ENCODE measurements around the gene MT1H. TPM values are rescaled to one million over a fixed set of nuclear protein-coding genes. Genes with fewer than 3 reads are reported as not detected.
"Not testable (repeated sequence)": the region's sequence is repeated elsewhere in the genome, so short reads cannot be mapped to it uniquely, and the experiment has no call there.

Gene MT1H
- total RNA-seq, 1 experiment from 2014 or later: not detected

DNA sequence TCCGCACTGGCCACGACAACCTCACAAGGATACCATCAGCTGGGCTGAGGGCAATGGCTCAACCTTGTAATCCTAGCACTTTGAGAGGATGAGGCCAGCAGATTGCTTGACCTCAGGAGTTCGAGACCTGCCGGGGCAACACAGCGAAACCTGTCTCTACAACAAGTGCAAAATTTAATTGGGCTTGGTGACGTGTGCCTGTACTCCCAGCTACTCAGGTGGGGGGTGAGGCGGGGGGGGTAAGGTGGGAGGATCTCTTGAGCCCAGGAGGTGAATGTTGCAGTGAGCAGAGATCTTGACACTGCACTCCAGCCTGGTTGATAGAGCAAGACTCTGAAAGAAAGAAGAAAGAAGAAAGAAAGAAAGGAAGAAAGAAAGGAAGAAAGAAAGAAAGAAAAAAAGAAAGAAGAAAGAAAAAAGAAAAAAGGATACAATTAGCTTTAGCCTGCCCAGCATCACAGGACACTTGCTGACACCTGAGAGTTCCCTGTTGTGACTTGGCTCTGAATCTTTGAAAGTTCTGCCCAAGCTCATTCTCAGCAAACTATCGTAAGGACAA is 49.2 kb upstream of the MT1H start:
- no peak overlapping the region for H3K27ac ChIP-seq (ENCODE audit: low read depth, low read length)
- no peaks in the 10 kb centered on the region for H3K9me2 ChIP-seq (ENCODE audit: insufficient read depth)
- BruUV-seq (replicated peaks): no TSS peak
- H3K9me3 ChIP-seq (ENCODE audit: control insufficient read depth in 1 of 2, insufficient read depth in 1 of 2, low read depth in 1 of 2, low read length in 2 of 2): no peaks in the 10 kb centered on the region
- TF ChIP-seq YY1 (IDR thresholded peaks at IDR 0.05; ENCODE audit: extremely low read depth, insufficient replicate concordance, low read depth, low read length) (no peak), EGR1 (IDR thresholded peaks at IDR 0.05; ENCODE audit: low read depth) (no peak), FOSL1 (IDR thresholded peaks at IDR 0.05; ENCODE audit: low read depth) (no peak), CEBPB (IDR thresholded peaks at IDR 0.05; ENCODE audit: low read depth) (no peak), JUND (IDR thresholded peaks at IDR 0.05) (no peak), SRF (IDR thresholded peaks at IDR 0.05; ENCODE audit: low read depth) (no peak), RAD21 (IDR thresholded peaks at IDR 0.05; ENCODE audit: low read depth) (no peak), ELF1 (IDR thresholded peaks at IDR 0.05; ENCODE audit: borderline replicate concordance, low read depth) (no peak), CBX3 (IDR thresholded peaks at IDR 0.05; ENCODE audit: low read depth) (no peak), REST (IDR thresholded peaks at IDR 0.05; ENCODE audit: low read depth) (no peak), TCF7L2 (IDR thresholded peaks at IDR 0.05; ENCODE audit: borderline replicate concordance, extremely low read depth, insufficient read depth, insufficient read length) (no peak)
- TF ChIP-seq, protein P1, sequence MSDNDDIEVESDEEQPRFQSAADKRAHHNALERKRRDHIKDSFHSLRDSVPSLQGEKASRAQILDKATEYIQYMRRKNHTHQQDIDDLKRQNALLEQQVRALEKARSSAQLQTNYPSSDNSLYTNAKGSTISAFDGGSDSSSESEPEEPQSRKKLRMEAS (IDR thresholded peaks at IDR 0.05): no peak
- TF ChIP-seq, protein P2, sequence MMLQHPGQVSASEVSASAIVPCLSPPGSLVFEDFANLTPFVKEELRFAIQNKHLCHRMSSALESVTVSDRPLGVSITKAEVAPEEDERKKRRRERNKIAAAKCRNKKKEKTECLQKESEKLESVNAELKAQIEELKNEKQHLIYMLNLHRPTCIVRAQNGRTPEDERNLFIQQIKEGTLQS (IDR thresholded peaks at IDR 0.05): no peak
- H3K27me3 ChIP-seq (ENCODE audit: insufficient read depth, low read length): no peaks in the 10 kb centered on the region
- H3K9ac ChIP-seq (ENCODE audit: low read length): no peak overlapping the region
- H3K36me3 ChIP-seq (ENCODE audit: control insufficient read depth in 1 of 2, insufficient read depth in 2 of 2, low read length in 2 of 2): no peaks in the 10 kb centered on the region
- H3K4me3 ChIP-seq (replicated peaks in 1 of 2; ENCODE audit: low read depth in 1 of 2, low read length in 2 of 2): no peak overlapping the region
- ATAC-seq: no peak
- intact Hi-C loops (cut with micrococcal nuclease): no loop called here
- no peak overlapping the region for H3K4me2 ChIP-seq (ENCODE audit: low read length)
- peaks cover 4 to 14% of the 10 kb centered on the region in 2 experiments; a peak in 3 of 4 replicates for H3K4me1 ChIP-seq (ENCODE audit: control insufficient read depth in 1 of 2, insufficient read depth in 2 of 2, low read length in 2 of 2)
- no peaks in the 10 kb centered on the region for H4K20me1 ChIP-seq (ENCODE audit: insufficient read depth)
- ChIA-PET POLR2A (interaction anchor here (9.4 kb wide), 1 partner anchor 10 kb away, joined by 344 read pairs; the partner anchor contains the start of gene MT2A), RAD21 (ENCODE audit: low non-redundant PET in 1 of 2, low total read pairs in 2 of 2, uncharacterized antibody in 2 of 2, unreplicated experiment in 2 of 2) (no interaction called here), CTCF (interaction anchor here (0.6 kb wide), 1 partner anchor 27 kb away, joined by 4 read pairs; no protein-coding TSS in a partner anchor)
- no peak overlapping the region for H2AFZ ChIP-seq (ENCODE audit: low read depth, low read length, poor library complexity, severe bottlenecking)
- H3K79me2 ChIP-seq (ENCODE audit: insufficient read depth, low read length): no peaks in the 10 kb centered on the region
- no peak for DNase-seq (ENCODE audit: low read depth, low spot score)

DNA sequence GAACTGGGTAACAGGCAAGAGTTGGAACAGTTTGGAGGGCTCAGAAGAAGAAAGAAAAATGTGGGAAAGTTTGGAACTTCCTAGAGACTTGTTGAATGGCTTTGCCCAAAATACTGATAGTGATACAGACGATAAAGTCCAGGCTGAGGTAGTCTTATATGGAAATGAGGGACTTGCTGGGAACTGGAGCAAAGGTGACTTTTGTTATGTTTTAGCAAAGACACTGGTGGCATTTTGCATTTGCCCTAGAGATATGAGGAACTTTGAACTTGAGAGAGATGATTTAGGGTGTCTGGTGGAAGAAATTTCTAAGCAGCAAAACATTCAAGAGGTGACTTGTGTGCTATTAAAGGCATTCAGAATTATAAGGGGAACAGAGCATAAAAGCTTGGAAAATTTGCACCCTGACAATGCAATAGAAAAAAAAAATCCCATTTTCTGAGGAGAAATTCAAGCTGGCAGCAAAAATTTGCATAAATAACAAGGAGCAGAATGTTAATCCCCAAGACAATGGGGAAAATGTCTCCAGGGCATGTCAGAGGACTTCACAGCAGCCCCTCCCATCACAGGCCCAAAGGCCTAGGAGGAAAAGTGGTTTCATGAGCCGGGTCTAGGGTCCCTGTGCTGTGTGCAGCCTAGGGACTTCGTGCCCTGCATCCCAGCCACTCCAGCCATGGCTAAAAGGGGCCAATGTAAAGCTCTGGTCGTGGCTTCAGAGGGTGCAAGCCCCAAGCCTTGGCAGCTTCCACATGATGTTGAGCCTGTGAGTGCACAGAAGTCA is 47.8 kb upstream of the MT1H start:
- RAD21 ChIA-PET (ENCODE audit: low non-redundant PET in 1 of 2, low total read pairs in 2 of 2, uncharacterized antibody in 2 of 2, unreplicated experiment in 2 of 2); H3K9ac ChIP-seq (ENCODE audit: low read length); H3K9me2 ChIP-seq (ENCODE audit: insufficient read depth); BruUV-seq (replicated peaks); H3K27me3 ChIP-seq (ENCODE audit: insufficient read depth, low read length); intact Hi-C loops (cut with micrococcal nuclease); H3K4me2 ChIP-seq (ENCODE audit: low read length); H3K36me3 ChIP-seq (ENCODE audit: control insufficient read depth in 1 of 2, insufficient read depth in 2 of 2, low read length in 2 of 2); H2AFZ ChIP-seq (ENCODE audit: low read depth, low read length, poor library complexity, severe bottlenecking); H4K20me1 ChIP-seq (ENCODE audit: insufficient read depth); DNase-seq (ENCODE audit: low read depth, low spot score); H3K27ac ChIP-seq (ENCODE audit: low read depth, low read length); ATAC-seq; H3K4me3 ChIP-seq (replicated peaks in 1 of 2; ENCODE audit: low read depth in 1 of 2, low read length in 2 of 2); H3K9me3 ChIP-seq (ENCODE audit: control insufficient read depth in 1 of 2, insufficient read depth in 1 of 2, low read depth in 1 of 2, low read length in 2 of 2): not testable (repeated sequence)
- Histone ChIP-seq H3K4me1 (ENCODE audit: control insufficient read depth in 1 of 2, insufficient read depth in 2 of 2, low read length in 2 of 2) (peaks cover 6 to 27% of the 10 kb centered on the region in 2 experiments), H3K79me2 (ENCODE audit: insufficient read depth, low read length) (peaks cover 11% of the 10 kb centered on the region)
- ChIA-PET CTCF (interaction anchor here (1.5 kb wide), 1 partner anchor 80 kb away, joined by 5 read pairs; no protein-coding TSS in a partner anchor), POLR2A (interaction anchor here (9.4 kb wide), 1 partner anchor 12 kb away, joined by 344 read pairs; the partner anchor contains the start of gene MT2A)

All from HCT116 (cell line).